GM19328 (cell line): ENCODE results near the gene COL4A2.
"Not testable (repeated sequence)": the region's sequence is repeated elsewhere in the genome, so short reads cannot be mapped to it uniquely, and the experiment has no call there.

Source experiments
- ATAC-seq: cut with Tn5 transposase; IDR thresholded peaks from one replicate; pipeline ENCODE4 v1.9.1; 2021; ENCODE audit warnings: mild to moderate bottlenecking, moderate library complexity; ENCODE audit not compliant: unreplicated experiment

The COL4A2 gene

DNA sequence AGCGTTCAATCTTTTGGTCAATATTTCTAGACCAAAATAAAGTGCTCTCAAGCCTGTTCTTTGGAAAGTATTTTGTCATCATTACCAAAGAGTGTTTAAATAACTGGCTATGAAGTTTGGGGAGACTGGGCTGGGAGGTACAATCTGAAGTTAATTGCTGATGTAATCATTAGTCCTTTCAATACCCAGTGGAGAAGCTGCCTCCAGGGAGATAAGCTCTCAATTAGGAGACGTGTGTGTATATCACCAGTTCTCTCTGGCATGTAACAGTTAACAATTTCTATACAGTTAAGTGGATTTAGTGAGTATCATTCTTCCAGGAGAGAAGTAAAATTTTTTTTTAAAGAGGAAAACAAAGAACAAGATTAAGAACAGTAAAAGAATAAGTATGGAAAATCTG, 1.5 kb upstream of the COL4A2 start:
- ATAC-seq: no peak

DNA sequence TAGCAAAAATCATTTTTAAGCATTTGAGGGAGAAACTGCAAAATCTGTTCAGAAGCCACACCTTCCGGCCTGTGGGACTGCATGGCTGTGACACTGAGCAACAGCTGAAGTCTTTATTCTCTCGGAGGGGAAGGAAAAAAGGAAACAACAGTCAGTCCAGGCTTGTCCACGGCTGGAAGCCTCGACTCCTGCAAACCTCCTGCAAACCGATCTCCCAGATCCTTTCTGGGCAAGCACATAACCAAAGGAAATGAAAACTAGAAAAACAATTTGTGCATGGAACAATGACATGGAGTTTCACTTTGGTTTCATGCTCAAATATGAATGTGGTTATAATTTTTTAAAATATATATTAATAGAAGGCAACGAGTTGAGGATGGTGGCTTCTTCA, 1.1 kb upstream of the COL4A2 start:
- ATAC-seq: no peak

DNA sequence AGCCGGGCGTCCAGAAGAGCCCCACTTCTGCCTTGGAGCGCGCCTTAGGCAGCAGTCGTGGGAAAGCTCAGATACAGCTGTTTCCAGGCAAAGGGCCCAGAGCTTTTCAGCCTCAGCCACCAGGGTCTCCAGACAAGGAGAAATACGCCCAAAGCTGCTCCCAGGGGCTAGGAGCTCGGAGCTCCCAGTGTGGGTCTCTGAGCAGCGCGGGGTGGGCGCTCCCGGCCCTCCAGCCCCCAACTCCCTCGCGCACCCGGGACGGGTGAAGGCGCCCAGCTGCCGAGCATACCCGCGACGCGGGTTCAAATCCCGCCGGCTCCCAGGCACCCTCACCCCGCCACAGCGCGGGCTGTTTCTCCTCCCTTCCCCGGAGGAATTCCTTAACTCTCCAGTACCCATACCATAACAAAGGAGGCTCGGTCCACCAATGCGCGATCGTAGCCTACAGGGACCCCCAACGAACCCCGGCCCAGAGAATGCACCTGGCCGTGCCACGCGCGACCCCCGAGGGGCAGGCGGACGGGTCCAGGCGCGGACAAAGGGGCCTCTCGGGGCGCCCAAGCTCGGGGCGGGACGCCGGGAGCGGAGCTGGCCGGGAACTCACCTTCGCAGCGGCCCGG, 634 bp upstream of the COL4A2 start:
- no peak for ATAC-seq

DNA sequence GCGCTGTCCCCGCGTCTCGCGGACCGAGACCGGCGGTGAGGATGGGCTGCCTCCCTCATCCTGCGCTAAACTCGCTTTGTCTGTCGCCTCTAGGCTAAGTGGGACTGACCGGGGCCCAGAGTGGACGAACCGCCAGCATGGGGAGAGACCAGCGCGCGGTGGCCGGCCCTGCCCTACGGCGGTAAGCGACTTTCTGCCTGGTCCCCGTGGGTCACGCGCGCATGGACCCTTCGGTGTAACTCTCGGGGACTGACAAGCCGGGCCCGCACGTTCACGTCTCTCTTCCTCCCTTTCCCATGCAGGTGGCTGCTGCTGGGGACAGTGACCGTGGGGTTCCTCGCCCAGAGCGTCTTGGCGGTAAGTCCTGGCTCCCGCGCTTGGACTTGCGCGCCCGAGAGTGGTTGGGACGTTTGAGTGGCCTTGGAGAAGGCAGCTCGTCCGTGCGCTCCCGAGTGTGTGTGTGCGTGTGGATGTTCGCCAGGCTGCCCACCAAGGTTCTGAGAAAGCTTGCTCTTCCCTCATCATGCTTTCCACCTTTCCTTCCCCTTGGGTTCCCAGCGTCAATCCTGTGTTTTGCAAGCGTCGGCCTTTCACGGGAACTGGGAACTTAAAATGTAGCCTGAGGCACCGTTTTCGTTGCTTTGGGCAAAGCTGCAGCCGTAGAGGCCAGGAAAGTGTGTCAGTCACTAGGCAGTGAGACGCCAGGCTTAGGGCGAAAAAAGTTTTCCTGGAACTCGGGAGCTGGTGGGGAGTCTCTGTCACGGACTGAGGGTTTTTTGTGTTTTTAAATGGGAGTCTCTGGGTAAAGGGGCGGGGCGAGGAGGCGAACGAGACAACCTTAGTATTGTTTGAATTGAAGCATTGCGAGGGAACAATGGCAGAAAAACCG, 927 bp downstream of the COL4A2 start:
- no peak for ATAC-seq

DNA sequence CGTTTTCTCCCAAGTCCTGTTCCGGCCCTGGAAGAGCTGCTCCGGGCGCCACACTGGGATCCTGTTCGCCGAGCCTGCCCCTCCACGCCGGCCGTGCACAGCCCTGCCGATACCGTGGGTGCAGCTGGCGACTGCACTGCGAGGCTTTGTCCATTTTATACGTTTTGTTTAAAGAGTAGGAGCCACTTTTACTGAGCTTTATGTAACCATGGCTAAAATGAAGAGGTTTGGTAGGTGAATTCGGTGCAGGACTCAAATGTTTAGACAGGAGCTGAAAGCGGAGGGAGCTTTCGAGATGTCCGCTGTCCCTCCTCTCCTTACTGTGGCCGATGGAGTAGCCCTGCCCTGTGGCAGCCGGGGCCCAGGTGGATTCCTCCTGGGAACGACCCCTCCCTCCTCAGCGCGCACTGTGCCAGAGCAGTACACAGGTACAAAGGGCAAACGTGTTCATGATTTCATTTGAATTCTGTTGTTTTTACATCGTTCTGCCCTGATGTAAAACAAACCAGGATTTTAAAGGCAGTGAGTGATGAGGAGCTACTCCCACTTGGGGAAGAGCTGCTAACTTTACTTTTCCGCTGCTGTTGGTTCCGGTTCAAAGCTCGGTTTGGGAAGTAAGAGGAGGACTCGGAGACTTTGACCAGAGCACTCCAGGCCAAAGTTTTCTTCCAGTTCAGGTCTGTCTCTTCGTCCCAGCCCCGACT, 1.7 kb downstream of the COL4A2 start:
- ATAC-seq: no peak

DNA sequence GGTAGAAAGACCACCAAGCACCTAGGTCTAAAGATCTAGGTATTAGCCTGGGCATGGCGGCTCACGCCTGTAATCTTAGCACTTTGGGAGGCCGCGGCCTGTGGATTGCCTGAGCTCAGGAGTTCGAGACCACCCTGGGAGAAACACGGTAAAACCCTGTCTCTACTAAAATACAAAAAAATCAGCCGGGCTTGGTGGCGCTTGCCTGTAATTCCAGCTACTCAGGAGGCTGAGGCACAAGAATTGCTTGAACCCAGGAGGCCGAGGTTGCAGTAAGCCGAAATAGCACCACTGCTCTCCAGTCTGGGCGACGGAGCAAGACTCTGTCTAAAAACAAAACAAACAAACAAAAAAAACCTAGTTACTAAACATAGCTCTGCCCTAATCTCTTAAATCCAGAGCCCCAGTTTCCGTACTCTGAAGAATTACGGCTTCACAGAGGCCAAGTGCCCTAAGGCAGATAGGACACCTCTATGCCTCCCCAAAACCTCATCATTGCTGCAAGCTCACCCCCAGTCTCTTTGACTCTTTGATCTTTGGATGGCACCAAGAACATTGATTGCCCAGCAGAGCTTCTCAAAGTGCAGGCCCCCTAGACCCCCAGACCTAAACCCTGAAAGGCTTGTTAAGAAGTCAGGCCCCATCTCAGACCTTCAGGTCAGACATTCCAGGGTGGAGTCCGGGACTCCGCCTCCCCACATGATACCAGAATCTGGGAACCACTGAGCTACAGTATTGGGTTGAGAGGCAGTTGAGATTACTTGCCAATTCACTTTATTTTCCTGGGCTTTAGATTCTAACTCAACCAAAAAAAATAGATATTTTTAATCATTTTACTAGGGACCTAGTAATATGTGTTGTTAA, 2.8 kb downstream of the COL4A2 start:
- no peak for ATAC-seq

DNA sequence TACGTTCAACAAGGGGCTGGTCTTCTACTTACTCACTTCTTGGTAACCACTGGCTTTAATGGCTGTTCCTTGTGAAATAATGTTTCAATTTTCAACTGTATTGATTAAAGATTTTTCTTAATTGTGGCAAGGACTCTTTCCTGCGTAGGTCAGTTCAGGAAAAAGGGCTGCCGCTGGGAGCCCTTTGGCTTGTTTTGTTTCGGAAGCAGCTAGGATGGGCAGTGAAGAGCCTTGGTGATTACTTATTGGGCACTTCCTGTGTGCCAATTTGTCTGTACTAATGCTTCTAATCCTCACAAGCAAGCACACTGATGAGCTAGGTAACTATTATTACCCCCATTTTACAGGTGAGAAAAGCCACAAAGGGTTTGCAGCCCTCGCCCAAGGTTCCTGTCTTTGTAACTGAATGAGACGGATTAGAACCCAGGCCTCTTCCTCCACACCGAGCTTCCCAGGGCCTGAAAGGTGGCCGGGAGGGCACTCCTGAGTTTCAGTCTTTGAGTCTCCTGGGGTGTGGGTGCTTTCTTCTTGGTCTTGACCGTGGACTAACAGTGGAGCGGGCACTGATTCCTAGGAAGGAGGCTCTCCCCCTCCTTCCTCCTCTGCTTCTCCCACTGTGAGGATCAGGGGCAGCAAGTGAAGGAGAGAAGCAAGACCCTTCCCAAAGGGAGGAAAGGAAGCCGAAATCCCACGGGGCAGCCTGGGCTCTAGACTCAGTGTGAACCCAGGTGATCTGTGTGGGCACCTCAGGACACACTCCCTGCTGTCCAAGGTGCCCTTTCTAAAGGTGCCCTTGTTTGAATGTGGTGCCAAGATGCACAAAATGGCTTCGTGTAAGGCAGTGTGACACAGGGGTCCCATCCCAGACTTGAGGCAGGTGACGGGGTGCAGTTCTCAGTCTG, 3.7 kb downstream of the COL4A2 start:
- ATAC-seq: no peak

DNA sequence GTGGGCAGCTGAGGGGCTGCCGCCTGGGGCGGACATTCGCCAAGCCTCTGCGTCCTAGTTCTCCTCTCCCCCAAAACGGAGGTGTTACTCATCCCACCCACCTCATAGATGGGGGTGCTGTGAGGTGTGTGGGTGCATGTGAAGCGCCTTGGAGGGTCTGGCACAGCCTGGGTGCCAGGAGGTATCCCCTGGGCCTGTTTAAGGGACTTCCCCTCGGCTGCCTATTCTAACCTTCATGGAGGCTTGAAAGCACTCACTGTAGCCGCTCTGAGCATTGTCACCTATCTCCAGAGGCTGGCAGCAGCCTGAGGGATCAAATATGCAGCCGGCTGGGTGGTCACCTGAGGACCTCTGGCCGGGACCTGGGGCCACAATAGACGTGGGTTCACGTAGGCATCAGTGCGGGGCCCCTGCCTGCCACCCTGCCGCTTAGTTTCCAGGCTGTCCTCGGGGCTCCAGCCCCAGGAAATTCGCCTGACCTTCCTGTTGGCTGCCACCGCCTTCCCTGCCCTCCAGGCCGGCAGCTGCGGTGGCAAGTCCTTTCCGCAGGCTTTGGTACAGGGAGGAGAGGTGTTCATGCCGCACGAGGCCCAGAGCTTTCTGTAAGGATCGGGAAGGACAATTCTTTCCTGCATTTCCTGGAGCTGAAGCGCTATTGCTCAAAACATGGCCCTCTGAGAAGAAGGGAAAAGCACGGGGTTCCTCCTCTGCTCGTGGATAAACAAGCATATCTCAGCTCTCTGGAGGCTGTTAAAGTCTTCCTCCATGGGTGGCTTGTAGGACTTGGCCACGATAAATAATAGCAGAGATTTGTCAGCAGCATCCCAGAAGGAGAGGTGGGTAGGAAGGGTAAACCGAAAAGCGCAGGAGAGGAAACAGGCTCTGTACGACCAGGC, 4.6 kb downstream of the COL4A2 start:
- ATAC-seq: no peak

DNA sequence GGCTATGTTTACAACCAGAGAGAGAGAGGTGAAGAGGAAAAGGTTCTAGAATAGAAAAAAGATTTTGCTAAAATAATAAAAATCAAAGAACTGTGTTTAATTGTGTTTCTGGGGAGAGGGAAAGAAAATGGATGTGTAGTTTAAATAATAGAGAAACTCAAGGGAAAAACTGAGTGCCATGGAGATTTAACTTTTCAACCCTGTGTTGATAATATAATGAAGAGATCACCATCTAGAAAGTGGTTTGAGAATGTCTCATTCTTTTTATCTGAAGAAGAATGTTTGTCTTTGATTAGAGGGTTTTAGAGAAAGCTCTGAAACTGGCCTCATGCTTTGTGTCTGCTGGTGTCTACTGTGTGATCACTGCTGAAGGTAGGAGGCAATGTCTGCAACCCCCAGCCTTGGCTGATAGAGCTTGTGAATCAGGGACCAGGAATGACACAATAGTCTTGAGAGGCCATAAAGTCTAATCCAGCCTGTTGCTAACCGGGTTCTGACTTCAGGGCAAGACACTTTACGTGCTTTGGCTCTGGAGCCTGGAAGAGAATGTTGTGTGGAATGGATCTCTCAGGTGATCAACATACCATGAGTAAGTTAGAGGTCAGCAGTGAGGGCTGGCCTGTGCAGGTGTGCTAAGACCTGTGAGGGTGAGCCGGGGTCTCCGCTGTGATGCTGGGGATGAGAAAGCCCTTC, 5.4 kb downstream of the COL4A2 start:
- ATAC-seq: no peak

DNA sequence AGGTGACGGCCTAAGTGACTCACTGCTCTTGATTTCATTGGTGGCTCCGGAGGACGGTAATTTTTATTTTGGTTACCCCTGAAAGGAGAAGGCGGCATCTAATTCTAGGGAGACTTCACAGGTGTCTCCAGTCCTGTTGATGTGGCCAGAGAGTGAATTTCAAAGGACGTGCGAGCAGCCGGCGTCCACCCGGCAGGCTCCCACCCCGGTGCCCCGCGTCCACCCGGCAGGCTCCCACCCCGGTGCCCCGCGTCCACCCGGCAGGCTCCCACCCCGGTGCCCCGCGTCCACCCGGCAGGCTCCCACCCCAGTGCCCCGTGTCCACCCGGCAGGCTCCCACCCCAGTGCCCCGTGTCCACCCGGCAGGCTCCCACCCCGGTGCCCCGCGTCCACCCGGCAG, 6.2 kb downstream of the COL4A2 start:
- not testable (repeated sequence) for ATAC-seq

DNA sequence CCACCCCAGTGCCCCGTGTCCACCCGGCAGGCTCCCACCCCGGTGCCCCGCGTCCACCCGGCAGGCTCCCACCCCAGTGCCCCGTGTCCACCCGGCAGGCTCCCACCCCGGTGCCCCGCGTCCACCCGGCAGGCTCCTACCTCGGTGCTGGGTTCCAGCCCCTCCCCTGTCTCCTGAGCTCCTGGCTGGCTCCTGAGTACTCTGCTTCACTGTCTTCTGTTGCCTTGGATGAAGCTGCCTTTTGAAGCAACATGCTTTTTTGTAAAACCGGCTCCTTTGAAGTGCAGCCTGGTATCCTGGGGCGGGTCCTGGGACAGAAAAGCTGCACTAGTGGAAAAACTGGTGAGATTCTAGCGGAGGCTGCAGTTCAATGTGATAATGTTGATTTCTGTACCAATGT, 6.6 kb downstream of the COL4A2 start:
- not testable (repeated sequence) for ATAC-seq

DNA sequence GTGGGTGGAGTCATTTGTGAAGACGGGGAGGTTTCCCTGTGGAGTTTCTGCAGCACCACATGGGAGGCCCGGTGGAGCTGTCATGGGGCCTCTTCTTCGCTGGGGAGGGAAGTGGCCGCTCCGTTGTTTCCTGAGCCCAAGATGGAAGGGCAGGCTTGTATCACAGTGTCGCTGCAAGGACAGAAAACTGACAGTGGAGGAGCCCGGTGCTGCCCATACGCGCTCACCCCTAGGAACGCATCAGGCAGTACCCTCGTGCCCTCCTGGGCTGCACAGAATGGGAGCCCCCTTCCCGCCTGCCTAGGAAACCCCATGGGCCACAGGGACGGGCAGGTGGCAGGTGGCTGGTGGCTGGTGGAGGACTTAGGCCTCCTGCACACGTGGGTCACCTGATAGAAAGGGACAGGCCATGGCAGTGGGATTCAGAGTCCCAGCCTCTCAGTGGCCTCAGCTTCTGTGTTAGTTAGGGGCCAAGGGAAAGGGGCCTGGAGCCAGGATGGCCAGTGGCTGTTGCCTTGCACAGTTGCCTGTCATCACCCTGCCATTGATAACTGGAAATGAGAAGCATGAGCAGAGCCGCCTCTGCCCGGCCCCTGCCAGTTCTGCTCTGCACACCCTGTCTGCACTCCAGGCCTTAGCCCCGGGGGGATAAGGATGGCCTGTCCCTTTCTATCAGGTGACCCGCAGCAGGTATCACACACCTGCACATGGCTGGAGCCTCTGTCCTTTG, 7.6 kb downstream of the COL4A2 start:
- ATAC-seq: no peak

DNA sequence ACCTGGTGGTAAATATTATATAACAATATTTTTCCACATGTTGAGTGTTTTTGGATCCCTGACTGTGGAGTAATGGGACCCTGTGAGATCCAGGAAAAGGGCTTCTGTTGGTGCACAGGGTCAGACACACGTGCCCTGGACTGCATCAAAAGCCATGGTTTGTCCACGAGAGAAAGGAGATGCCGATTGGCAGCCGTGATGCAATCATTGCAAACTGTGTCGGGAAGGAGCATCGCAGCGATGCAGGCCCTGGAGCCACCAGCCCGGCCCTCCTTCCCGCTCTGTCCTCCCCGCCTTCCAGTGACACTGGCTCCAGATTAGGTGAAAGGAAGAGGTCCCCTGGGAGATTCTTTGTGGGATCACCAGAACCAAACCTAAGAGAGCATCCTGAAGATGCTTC, 9.1 kb downstream of the COL4A2 start:
- no peak for ATAC-seq

DNA sequence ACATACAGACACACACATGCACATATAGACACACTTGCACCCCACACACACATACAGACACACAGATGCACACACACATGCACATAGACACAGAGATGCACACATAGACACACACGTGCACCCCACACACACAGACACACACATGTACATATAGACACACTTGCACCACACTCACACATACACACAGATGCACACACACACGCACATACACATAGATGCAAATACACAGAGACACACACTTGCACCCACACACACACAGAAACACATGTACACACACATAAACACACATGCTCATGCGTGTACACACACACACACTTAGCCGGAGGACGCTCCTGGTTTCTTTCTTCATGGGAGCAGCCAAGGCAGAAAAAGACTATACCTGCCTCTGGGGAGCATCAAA, 10.0 kb downstream of the COL4A2 start:
- no peak for ATAC-seq

DNA sequence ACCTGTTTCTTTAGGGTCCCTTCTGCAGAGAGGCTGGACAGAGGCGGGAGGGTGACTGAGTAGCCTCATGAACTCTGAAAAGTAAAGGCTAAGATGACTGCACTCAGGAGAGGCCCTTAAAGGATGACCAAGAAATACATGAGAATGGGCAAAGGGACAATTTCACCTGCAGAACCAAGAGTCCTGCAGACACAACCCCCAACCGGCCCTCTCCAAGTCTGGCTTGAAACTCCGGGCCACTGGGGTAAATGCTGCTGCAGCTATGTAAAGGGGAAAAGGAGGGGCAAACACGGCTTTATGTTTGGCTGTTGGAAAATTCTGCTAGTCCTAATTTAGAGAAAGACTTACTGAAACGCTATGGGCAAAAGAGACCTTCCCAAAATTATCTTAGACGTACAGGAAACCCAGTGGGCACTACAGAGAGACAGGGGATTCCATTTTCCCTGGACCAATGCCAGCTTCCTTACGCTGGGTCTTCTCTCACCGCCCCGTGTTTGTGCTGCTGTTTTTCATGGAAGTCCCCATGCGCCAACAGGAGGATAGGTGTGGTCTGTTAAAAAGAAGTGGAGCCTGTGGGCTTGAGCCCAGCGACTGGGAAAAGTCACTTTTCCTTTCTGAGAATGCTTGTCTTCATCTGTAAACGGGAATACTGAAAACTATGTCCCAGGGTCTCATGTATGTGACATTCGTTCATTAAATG, 10.6 kb downstream of the COL4A2 start:
- no peak for ATAC-seq

DNA sequence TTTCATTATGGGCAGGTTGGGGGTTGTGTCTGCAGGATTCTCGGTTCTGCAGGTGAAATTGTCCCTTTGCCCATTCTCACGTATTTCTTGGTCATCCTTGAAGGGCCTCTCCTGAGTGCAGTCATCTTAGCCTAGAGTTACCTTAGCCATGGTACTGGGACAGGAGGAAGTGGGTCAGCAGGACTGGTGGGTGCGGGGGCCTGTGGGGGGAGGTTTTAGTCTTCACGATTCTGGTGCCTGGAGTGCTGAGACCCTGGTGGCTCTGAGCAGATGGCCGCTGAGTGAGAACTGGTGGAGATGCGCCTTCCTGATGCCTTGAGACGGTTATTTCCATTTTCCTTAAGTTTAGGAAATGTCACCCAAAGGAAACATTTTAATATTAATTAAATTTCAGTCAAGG, 11.8 kb downstream of the COL4A2 start:
- ATAC-seq: no peak

DNA sequence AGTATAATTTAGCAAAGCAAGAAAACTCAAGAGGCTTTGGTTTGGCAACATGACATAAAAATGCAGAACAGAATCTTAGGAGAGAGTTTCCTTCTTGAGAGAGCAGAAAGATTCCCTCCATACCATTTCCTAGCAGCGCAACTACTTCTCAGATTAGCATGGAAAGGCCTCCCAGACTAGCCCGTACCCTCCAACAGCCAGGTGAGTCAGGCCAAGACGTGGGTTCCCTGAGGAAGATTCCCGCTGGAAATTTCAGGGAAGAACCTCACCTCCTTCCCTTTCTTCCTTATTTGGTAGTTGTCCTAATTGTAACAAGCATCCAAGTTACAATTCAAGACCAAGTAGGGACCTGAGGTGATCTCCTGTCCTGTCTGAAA, 12.3 kb downstream of the COL4A2 start:
- no peak for ATAC-seq
